Forelimb muscle (tissue), 1 donor: ENCODE data around the gene LBHD2. TPM values are rescaled to one million over a fixed set of nuclear protein-coding genes. Genes with fewer than 3 reads are reported as not detected.

Experiments used
- DNase-seq: peaks from one replicate; pipeline ENCODE4 v3.0.0-alpha.2; 2013; ENCODE audit warnings: low read depth
- polyA plus RNA-seq: library from polyadenylated mRNA; unstranded; fragments of 120-200 nt; gene quantifications from one replicate; pipeline ENCODE4 v1.2.1, GENCODE V29; 2013; ENCODE audit not compliant: insufficient read length

LBHD2 gene
- polyA plus RNA-seq, 1 donor: not detected

DNA sequence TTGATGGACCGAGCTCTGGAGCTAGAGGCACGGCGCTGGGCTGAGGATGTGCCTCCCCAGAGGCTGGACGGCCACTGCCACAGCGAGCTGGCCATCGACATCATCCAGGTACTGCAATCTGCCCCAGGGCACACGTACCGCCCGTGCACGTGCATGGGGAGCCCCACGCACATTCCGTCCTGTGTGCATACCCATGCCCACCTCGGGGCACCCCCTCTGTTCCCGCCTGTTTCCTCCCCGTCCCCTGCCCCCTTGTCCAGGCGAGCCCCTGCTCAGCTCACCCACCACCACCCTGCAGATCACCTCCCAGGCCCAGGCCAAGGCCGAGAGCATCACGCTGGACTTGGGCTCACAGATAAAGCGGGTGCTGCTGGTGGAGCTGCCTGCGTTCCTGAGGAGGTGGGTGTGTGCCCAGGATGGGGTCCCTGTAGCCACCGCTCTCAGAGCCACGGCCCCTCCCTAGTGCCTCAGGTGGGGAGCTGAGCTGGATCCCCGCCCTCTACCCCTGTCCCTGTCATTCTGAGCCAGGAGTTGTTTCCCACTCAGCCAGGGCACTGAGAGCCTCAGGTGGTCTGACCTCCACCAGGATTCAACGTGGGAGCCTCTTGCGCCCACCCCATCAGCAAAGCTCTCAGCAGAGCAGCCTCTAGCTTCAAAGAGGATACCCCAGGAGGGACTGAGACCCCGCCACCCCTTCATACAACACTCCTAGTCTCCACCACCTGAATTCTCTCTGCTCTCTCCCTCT, 46.2 kb downstream of the LBHD2 start:
- no peak for DNase-seq

DNA sequence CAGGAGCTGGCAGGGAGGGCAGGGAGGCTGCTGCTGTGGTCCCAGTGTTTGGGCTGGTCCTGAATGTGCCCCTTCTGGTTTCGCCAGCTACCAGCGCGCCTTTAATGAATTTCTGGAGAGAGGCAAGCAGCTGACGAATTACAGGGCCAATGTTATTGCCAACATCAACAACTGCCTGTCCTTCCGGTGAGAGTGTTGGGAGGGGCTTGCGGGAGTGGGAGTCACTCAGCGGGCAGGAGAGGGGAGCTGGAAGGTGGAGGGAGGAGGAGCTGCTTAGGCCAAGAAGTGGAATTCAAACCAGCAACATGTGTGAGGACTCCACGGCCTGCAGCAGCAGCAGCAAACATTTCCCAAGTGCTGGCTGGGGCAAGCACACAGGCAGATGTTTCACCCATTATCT, 47.0 kb downstream of the LBHD2 start:
- DNase-seq: no peak

DNA sequence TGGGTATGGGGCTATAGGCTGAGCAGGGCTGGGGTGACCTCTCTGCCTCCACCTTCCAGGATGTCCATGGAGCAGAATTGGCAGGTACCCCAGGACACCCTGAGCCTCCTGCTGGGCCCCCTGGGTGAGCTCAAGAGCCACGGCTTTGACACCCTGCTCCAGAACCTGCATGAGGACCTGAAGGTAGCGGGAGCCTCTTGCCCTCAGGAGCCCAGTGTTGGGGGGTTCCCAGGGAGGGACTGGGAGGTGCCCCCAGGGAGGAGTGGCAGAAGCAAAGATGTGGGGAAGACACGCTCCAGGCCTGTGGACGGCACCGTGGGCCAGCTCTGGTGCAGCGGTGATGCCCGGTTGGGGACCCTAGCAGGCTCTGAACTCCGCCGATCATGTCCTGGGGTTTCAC, 47.6 kb downstream of the LBHD2 start:
- DNase-seq: no peak

DNA sequence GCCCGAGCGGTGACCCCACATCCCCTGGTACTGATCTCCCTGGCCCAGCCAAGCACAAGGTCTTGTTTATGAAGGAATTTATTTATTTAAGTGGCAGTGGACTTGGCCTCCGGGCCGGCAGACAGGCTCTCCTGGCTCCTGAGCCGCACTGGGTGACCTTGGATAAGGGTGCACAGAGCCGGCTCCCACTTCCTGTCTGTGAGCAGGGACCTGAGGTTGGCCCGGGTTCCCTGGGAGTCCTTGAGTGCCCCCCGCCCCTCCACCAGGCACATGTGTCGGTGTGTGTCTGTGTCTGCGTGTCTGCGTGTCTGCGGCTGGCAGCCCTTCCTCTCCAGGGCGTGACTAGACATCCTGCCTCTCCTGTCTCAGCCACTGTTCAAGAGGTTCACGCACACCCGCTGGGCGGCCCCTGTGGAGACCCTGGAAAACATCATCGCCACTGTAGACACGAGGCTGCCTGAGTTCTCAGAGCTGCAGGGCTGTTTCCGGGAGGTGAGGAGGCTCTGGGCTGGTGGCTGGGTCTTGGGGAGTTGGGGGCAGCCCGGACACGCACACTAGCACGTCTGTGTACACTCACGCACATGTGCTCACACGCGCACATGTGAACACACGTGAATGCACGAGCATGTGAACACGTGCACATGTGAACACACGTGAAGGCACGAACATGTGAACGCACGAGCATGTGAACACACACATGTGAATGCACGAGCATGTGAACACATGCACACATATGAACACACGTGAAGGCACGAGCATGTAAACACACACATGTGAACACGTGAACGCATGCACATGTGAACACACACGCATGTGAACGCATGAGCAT, 48.6 kb downstream of the LBHD2 start:
- no peak for DNase-seq

- DNase-seq: no peak
These were observed 49.5 kb downstream of the LBHD2 start for GRCh38 chr14:103133210-103134140.

- no peak for DNase-seq
These were observed 50.4 kb downstream of the LBHD2 start for GRCh38 chr14:103134405-103134804.

DNA sequence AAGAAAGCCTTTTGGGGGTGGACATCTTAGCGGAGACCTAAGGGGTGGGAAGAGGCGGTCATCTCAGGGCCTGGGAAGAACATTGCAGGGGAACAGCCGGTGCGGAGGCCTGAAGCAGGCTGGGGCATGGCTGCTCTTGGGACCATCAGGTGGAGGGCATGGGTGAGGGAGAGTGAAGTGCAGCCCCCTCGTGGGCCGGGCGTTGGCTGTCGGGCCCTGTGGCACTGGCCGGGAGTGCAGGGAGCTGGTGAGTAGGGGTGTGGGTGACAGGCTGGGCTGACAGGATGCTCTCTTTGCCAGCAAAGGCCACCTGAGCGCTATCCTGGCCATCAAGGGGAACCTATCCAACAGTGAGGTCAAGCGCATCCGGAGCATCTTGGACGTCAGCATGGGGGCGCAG, 50.9 kb downstream of the LBHD2 start:
- no peak for DNase-seq

DNA sequence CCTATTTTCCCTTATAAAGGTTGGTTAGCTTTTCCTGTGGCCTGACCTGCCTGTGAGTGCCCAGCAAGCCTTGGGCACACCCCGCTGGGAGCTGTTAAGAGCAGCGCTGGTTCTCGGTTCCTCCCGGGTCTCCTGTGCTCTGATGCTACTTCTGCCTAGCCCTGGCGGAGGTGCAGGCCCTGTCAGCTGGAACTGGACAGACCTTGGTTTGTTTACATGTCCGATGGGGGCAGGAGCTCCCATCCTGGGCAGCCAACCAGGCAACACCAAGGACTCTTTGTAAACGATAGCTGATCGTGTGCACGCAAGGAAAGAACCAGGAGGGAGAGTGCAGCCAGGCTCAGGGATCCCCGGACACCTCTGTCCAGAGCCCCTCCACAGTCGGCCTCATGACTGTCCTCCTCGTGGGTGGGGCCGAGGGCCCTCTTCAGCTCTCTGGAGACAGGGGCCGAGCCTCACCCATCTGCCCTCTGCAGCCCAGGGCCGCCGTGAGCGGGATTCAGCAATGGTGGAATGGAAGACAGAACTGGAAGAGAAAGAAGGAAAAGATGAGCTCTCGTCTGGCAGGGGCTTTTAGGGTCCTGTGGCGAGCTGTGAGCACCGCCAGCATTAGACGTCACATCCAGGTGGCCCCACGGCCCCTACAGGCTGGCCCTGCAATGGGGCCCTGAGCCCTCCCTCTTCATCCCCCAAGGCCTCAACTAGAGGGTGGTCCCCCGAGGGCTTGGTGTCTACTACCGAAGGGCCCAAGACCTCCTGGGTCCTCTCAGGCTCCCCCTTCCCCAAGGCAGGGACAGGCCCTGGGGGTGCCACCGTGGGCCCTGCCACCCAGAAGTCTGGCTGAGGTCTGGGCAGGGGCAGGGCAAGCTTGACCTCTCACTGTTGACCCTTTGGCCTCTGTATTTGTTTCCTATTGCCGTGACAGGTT, 51.6 kb downstream of the LBHD2 start:
- no peak for DNase-seq

- DNase-seq: no peak
These were observed 52.6 kb downstream of the LBHD2 start for GRCh38 chr14:103136388-103137271.

DNA sequence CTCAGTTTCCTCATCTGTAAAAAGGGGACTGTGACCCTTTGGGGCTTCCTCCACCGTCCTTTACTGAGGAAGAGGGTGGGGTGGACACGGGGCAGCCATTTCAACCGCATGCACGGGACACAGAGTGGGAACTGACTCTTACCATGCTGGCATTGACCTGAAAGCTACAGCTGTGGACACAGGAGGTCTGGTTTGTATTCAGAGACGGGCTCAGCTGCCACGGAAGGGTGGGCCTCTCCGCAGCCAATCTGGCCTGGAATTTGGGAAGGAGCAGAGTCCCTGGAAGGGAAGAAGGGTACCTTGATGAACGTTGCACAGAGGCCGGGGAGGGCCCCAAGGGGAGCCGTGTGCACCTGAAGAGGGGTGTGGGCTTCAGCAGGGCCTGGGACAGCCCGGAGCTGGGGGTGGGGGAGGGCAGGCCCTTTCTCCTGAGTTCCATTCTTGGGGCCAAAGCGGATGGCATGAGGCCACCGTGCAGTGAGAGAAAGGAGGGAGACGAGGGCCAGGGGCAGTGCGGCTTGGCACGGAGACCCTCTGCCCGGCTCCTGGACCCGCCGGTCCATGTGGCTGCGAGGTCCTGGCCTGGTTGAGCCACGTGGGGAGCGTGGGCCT, 53.8 kb downstream of the LBHD2 start:
- DNase-seq: no peak

DNA sequence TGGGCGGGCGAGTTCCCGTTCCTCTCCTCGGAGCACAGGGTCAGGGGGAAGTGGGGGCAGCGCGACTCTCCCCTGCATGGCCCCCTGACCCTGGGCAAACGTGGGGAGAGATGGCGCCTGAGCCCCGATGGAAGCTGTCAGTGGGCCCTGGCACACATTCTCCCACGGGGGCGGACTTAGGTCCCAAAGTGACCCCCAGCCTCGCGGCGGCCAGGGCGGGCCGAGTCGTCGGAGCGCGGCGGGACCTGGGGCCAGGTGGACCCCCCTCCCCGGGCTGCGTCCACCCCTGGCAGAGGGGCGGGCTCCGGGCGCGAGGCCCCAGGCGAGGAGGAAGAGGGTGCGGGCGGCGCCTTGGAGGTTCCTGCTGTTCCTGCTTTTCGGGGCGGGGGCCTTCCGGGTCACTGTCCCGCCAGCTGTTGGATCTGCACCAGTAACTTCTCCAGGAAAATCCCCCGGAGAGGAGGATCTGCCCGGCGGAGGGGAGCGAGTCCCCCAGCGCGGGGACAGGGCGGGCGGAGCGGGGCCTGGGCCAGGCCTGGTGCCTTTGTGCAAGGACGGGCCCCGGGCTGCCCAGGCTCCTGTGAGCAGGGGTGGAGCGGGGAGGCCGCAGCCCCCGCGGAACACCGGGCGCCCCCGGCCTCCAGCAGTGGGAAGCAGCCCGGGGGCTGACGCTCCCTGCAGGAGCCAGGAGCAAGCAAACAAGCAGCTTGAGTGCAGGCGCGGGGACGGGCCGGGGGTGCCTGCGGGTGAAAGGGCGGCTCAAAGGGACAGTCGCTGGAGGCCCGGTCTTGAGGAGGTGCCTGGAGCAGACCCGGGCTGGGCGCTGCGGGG, 54.5 kb downstream of the LBHD2 start:
- no peak for DNase-seq

GRCh38 chr14:103139132-103140025, 55.4 kb downstream of the LBHD2 start:
- DNase-seq: no peak

Other genes with a start within 250 kb of the LBHD2 start
- 0.16 TPM for gene AMN, start 161.5 kb upstream of the LBHD2 start, polyA plus RNA-seq
- gene CDC42BPB, start 26.7 kb upstream of the LBHD2 start, polyA plus RNA-seq: 50.8 TPM
- gene EXOC3L4, start 10.5 kb downstream of the LBHD2 start, polyA plus RNA-seq: 0.80 TPM
- gene TNFAIP2, start 39.3 kb downstream of the LBHD2 start, polyA plus RNA-seq: 39.8 TPM